GM20431 (cell line): ENCODE results near the gene HMCN2.

ENCODE experiments used
- in situ Hi-C: fragments of 300-500 bp; cut with MseI, MboI; formaldehyde crosslinking; loops from one replicate; pipeline ENCODE4 v1.15.0; 2020; ENCODE audit warnings: low sequenced_read_pairs; ENCODE audit not compliant: unreplicated experiment

HMCN2 gene

DNA sequence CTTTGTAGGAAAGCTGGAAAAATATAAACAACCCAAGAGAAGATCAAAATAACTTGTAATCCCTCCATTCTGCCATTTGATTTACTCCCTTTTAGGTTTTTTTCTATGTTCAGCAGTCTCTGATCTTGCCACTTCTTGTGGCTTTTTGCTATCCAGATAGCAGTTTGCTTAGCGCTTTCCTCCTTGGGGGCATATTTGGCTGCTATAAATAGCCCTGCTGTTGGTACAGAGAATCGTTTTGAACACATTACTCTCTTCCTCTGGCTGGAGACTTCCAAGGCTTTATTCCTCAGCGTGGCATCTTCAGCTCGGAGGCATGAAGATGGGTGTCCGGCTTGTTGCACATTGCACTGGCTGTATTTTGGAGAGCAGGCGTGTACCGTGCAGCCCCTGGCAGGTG lies 38.6 kb downstream of the HMCN2 start:
- in situ Hi-C loops, result no loop called here

DNA sequence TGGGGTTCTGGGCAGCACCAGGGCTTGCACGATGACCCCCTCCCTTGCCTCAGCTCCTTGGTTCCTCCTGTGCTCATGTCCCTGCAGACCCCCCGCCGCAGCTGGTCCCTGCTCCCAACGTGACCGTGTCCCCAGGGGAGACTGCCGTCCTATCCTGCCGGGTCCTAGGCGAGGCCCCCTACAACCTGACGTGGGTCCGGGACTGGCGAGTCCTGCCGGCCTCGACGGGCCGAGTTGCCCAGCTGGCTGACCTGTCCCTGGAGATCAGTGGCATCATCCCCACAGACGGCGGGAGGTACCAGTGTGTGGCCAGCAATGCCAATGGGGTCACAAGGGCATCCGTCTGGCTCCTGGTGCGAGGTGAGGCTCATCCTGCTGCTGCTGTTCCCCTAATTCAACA lies 39.1 kb downstream of the HMCN2 start:
- in situ Hi-C loops, result no loop called here

DNA sequence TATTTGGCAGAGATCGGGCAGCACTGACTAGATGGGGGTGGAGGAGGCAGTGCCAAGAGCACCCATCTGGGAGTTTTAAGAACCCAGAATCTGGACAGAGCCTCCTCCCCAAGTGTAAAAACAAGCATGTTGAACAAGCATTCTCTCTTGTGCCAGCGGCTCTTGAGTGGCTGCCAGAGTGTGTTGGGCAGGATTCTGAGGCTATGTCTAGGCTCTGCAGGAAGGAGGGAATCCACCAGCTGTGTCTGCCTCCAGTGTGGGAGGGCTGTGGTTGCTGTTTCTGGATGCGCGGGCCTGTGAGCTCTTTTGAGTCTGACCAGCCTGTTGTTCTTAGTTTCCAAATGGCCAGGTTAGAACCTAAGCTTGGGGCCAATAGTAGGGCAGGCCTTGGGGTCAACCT lies 39.8 kb downstream of the HMCN2 start:
- in situ Hi-C loops, result no loop called here

DNA sequence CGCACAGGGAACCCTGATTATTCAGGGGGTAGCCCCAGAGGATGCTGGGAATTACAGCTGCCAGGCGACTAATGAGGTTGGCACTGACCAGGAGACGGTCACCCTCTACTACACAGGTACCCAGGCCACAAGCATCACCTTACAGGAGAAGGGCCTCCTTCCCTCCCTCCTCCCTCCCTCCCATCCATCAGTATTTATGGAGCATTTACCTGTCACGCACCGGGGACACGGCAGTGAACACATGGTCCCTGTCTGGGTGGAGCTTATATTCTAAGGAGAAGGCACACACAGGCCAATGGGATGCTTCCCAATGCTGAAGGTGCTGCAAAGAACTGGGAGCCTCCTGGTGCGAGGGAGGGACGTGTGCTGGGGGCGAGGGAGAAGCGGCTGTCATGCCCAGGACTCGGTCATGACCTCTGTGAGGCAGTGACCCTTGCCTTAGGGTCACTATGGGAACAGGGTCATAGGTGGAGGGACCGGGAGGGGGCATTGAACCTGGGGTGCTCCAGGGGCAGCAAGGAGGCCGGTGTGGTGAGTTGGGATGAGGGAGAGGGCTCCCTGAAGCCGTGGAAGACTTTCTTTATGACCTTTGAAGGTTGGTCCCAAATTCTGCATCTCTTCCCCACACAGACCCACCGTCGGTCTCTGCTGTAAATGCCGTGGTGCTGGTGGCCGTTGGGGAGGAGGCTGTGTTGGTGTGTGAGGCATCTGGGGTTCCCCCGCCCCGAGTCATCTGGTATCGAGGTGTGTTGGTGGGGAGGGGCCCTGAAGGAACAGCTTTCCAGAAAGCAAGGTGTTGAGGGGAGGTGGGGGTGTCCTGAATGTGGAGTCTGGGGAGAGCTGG lies 41.5 kb downstream of the HMCN2 start:
- in situ Hi-C loops, result no loop called here

DNA sequence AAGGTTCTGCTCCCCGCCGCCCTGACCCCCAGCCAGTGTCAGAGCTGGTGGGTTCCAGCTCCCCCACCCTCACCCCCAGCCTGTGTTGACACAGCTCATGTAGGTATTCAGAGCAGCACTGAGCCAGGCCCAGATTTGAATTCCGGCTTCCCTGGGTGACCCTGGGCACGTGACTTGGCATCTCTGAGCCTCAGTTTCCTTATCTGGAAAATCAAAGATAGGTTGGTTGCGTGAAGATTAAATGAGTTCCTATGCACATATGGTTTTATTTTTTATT lies 42.0 kb downstream of the HMCN2 start:
- in situ Hi-C loops, result no loop called here

DNA sequence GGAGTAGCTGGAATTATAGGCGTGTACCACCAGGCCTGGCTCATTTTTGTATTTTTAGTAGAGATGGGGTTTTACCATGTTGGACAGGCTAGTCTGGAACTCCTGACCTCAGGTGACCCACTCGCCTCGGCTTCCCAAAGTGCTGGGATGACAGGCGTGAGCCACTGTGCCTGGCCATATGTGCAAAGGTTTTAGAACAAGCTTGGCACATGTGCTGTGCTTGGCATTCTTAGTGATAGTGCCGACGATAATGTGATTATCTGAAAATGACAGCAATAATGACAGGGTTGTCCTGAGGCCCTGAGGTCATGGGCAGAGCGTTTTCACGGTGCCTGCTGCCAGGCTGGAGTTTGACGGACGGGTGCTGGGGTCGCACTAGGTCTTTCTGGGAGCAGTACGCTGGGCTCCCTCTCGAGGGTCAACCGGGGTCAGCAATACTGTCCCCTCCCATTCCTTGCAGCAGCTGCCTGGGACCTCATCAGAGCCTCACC lies 42.6 kb downstream of the HMCN2 start:
- in situ Hi-C loops, result no loop called here

DNA sequence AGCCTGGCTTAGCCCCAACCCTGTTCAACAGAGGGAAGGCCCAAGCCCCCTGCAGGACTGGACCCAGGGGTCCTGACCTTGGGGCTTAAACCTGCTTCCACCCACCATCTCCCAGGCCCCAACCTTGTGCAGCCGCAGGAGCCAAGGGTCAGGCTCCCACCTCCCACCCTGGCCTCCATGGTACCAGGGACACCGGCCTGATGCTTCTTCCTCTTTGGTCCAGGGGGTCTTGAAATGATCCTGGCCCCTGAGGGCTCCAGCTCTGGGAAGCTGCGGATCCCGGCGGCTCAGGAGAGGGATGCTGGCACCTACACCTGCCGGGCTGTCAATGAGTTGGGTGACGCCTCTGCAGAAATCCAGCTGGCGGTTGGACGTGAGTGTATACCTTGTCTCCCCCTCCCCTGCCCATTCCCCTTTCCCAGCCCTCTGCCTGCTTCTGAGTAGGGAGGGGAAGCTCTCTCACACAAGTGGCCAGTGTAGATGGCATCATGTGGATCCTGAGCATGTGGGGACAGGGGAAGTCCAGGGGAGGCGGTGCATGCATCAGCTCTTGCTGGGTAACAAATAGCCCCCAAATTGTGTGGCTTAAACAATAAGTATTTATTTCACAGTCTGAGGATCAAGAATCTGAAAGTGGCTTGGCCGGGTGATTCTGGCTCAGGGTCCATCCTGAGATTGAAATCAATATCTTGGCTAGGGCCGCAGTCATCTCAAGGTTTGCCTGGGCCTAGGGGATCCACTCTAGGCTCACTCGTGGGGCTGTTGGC lies 44.3 kb downstream of the HMCN2 start:
- in situ Hi-C loops, result no loop called here

DNA sequence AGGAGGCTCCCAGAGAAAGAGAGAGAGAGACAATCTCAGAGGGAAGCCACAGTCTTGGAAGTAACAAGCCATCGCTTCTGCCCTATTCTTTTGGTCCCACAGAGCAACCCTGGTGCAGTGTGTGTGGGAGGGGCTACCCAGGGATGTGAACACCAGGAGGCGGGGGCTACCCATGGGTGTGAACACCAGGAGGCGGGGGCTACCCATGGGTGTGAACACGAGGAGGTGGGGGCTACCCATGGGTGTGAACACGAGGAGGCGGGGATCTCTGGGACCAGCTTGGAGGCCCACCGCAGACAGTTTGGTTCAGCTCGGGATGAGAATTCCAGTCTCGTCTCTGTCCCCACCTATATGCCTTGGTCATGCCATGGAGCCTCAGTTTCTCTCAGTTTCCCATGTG lies 44.9 kb downstream of the HMCN2 start:
- in situ Hi-C loops, result no loop called here

DNA sequence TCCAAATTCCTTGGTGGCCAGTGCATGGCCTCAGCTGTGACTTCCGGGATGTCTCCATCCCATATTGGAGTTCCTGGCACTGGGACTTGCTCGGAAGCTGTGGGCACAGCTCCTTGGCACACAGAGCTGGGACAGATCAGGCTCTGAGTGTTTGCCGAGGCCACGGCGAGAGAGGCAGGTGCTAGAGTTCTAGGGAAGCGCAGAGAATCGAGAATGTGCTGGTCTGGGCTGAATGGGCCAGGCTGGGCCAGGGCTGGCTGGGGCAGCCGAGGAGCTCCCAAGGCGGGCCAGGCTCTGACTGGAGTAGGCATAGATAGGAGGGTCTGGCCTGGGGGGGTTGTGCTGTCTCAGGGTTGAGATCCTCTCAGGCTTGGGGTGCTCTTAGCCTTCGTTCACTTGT lies 45.4 kb downstream of the HMCN2 start:
- in situ Hi-C loops, result no loop called here

DNA sequence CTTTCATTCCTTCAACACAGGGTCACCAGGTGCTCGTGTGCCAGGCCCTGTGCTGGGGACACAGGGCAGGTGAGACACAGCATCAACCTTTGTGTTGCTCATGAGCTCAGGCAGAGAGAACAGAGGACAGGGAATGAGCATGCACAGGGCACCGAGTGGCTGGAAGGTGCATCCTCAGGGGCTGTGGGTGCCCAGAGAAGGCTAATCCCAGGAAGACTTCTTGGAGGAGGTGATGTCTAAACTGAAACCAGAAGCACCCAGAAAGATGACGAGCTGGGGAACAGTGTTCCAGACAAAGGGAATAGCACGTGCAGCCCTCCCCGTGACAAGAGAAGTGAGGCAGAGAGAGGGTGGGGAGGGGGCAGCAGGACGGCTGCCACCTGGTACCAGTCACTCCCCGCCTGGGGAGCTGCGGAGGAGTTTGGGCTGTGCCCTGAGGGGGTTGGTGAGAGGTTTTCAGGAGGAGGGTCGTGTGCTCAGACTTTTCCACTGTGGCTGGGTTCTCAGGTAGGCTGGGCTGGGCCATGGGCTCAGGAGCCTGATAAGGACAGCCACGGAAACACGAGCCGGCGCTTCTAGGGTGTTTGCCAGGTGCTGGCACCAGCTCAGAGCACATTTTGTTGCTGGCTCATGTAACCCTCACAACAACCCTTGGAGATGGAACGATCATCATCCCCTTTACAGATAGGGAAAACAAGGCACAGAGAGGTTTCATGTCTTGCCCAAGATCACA lies 46.0 kb downstream of the HMCN2 start:
- in situ Hi-C loops, result no loop called here

DNA sequence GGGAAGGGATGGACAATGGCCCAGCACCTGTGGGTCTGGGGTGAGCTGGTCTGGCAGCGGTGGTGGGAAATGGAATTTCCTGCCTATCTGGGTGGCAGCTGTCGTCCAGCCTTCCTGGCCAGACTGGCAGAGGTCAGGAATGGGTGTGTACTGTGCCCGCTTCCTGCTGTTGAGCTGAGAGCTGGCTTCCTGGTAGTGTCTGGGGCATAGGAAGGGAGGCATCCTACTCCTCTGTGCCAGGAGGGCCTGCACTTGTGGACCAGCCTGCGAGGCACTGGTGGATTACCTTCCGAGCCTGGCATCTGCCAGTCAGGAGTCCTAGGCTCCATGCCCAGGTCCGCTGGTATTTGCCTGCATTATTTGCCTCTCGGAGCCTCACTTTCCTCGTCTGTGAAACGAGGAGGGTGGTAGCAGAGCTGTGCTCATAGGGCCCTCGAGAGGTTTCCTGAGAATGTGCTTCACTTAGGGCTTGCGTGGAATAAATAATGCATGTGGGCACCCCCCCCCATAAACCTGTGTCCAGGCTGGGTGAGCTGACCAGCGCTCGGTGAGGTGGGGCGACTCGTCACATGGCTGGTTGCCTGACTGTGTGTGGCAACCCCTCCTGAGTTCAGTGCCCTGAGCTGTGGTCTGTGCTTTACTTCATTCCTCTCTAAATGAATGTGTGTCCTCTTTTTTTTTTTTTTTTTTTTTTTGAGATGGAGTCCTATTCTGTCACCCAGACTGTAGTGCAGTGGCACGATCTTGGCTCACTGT lies 47.7 kb downstream of the HMCN2 start:
- in situ Hi-C loops, result no loop called here

DNA sequence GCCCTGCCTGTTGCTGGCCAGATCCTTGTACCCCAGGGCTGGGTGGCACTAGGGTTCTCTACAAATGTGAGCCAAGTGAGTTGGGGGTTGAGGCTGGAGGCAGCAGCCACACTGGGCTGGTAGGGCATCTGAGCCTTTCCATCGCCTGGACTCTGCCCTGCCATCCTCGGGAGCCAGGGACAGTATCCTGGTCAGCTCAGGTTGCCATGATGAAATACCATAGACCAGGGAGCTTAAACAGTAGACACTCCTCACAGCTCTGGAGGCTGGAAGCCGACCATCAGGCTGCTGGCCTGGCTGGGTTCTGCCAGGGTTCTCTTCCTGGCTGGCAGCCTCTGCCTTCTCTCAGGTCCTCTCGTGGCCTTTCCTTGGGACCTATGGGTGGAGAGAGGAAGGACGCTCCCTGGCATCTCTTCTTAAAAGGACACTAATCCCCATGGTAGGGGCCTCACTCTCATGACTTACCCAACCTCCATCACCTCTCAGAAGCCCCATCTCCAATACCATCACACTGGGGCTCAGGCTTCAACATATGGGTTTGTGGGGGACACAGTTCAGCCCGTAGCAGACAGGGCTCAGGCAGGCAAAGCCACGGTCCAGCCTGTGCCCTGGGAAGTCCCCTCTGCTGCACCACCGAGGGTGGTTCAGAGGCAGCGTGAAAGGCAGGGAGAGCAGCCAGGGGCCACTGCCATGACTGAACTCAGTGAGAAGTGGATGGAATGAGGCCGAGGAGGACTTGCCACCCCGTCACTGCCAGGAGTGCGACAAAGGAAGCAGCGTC lies 50.1 kb downstream of the HMCN2 start:
- in situ Hi-C loops, result no loop called here

DNA sequence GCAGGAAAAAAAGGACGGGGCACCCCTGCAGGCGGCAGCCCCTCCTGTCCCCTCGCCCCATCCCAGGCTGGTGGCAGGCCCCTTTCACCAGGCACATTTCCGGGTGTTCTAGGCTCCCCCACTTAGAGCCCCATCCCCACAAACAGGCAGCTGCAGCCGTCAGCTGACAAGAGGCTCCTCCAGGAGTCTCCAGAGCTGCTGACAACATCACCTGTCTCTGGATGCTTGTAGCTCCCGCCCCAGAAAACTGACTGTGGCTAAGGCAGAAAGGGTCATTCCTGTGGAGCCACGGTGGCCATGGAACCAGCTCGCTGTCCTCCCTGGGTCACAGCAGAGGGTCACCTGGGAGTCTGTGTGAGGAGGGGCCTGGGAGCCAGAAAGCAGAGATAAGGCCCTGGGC lies 50.9 kb downstream of the HMCN2 start:
- in situ Hi-C loops, result no loop called here

DNA sequence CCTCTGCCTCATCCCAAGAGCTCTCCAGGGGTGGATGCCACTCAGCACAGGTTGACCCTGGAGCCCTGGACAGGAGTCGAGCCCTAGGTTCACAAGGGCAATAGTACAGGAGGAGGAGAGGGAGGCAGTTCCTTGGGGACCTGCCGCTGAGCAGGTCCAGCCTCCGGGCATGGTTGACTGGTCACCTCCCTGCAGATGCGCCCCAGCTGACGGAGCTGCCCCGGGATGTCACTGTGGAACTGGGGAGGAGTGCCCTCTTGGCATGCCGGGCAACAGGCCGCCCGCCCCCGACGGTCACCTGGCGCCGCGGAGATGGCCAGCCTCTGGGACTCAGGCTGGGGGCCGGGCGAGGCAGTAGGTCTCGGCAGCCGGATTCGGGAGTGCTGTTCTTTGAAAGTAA lies 53.7 kb downstream of the HMCN2 start:
- in situ Hi-C loops, result no loop called here

DNA sequence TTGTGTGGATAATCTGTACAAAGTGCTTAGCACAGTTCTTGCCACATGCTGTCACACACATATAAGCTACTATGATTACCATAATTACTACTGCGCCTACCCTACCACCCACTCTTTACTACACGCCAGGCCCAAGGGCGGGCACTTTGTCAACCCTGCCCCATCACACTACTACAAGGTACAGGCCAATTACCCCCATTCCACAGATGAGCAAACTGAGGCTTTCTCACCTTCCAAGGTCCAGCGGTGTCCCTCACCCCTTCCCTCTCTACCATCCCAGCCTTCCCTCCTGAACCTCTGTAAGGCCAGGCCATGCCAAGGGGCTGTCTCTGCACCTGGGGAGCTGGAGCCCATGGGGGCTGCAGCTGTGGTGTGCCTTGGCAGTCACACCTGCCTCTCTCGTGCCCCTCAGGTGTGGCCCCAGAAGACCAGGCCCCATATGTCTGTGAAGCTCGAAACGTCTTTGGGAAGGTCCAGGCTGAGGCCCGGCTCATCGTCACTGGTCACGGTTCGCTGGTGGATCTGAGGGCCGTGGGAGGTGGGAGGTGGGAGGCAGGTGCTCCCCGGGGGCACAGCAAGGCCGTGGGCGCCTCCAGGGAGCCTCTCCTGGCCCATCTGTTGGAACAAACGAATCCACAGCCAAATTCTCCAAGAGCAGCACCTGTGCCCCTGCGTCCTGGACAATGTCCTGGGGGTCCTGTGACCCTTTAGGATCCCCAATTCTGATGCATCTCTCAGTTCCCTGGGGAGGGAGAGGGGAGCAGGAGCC lies 54.6 kb downstream of the HMCN2 start:
- in situ Hi-C loops, result no loop called here

DNA sequence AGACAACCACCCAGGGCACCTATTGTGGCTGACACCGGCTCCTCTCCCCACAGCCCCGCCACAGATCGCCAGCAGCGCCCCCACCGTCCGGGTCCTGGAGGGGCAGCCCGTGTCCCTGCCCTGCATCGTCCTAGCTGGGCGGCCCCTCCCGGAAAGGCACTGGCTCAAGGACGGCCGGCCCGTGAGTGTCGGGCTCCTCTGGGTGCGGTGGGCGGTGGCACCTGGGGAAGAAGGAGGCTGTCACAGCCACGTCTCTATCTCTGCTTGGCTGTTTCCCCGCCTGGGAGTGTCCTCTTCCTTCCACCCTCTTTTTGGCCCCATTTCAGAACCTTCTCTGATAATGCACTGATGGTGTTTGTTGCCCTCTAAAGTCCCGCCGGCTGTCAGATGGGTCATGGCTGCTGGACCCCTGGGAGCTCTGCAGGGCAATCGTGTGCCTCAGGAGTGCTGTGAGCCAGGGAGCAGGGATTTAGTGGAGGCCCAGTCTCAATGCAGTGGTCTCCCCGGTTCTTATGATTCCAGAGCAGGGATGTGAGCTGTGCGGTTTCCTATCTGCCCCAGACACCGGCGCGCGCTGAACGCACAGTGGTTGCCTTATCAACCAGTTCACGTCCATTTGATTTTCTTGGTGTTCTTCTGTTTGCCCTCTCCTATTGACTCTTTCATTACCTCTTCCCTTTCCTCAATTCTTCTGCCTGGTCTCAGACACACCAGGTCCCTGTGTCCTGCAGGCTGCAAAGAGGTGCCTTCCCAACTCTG lies 55.3 kb downstream of the HMCN2 start:
- in situ Hi-C loops, result no loop called here

DNA sequence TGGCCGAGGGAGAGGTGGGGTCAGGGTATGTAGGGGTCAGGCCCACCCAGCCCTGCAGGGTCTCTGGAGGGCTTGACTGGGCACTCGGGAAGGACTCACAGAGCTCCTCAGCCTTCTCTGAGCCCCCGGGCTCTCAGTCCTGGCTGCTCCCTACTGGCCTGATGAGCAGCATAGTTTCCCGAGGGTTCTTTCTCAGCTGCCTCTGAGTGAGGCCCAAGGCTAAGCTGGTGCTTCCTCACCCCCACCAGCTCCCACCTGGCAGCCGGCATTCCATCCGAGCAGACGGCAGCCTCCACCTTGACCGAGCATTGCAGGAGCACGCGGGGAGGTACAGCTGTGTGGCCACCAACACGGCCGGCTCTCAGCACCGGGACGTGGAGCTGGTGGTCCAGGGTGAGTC lies 56.0 kb downstream of the HMCN2 start:
- in situ Hi-C loops, result no loop called here

DNA sequence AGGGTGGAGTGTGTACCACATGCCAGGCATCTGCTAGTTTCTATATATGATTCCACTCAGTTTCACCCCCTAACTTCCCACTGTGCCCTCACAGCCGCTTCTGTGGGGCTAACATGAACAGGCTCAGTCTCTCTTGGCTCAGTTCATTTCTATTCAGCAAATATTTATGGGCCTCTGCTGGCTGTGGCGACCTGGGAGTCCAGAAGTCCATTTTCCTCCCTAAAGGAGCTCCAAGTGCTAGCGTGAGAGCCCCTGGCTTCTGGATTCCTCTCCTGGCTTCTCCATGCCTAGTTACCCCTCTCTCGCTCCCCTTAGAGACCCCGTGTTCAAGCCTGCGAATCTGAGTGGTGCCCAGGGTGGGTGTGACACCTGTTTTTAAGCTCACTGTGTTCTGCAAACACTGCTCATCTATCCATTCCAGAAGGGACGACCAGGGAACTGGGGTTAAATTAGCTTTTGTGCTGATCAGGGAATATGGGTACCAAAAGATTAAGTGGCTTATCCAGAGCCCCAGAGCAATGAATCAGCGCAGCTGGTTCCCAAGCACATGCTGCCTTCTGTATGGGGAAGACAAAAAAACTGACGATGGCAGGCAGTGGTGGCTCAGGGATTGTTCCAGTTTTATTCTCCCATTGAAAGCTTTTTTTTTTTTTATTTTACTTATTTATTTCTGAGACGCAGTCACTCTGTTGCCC lies 57.6 kb downstream of the HMCN2 start:
- in situ Hi-C loops, result no loop called here
